Measurements from ENCODE around the gene AAGAB.
"Not testable (repeated sequence)": the region's sequence is repeated elsewhere in the genome, so short reads cannot be mapped to it uniquely, and the experiment has no call there.

AAGAB gene

GRCh38 chr15:67267440-67267839 is 13.0 kb upstream of the AAGAB start:
- Histone ChIP-seq H3K4me3 (replicated peaks; ENCODE audit: insufficient read depth, low read length) (no peak overlapping the region), H3K27ac (replicated peaks) (no peak overlapping the region)

GRCh38 chr15:67266870-67267269 is 12.4 kb upstream of the AAGAB start:
- no peak for DNase-seq (ENCODE audit: low read depth in 1 of 2, low spot score in 1 of 2)
- H3K27me3 ChIP-seq (ENCODE audit: insufficient read depth, poor library complexity, severe bottlenecking): no peaks in the 10 kb centered on the region
- no peak overlapping the region for H3K4me3 ChIP-seq (replicated peaks; ENCODE audit: insufficient read depth, low read length)
- TF ChIP-seq GABPA (IDR thresholded peaks at IDR 0.05; ENCODE audit: low read depth) (no peak), REST (IDR thresholded peaks at IDR 0.05; ENCODE audit: insufficient replicate concordance, low read depth) (no peak), POLR2AphosphoS5 (IDR thresholded peaks at IDR 0.05; ENCODE audit: low read depth) (no peak), SPI1 (IDR thresholded peaks at IDR 0.05; ENCODE audit: borderline replicate concordance, low read depth) (no peak), CTCF (IDR thresholded peaks at IDR 0.05; ENCODE audit: insufficient read depth, low read length) (no peak)
- no peak overlapping the region for H3K27ac ChIP-seq (replicated peaks)

More at GRCh38 chr15:67267440-67267839, 13.0 kb upstream of the AAGAB start:
- TF ChIP-seq GABPA (IDR thresholded peaks at IDR 0.05; ENCODE audit: low read depth): no peak
- no peak for TF ChIP-seq CTCF (IDR thresholded peaks at IDR 0.05; ENCODE audit: insufficient read depth, low read length)
- TF ChIP-seq POLR2AphosphoS5 (IDR thresholded peaks at IDR 0.05; ENCODE audit: low read depth): no peak
- TF ChIP-seq REST (IDR thresholded peaks at IDR 0.05; ENCODE audit: insufficient replicate concordance, low read depth): no peak
- no peak for TF ChIP-seq SPI1 (IDR thresholded peaks at IDR 0.05; ENCODE audit: borderline replicate concordance, low read depth)
- no peaks in the 10 kb centered on the region for H3K27me3 ChIP-seq (ENCODE audit: insufficient read depth, poor library complexity, severe bottlenecking)
- DNase-seq (ENCODE audit: low read depth in 1 of 2, low spot score in 1 of 2): no peak

GRCh38 chr15:67259806-67260205 is 5.3 kb upstream of the AAGAB start:
- Histone ChIP-seq H3K4me3 (replicated peaks; ENCODE audit: insufficient read depth, low read length) (no peak overlapping the region), H3K27me3 (ENCODE audit: insufficient read depth, poor library complexity, severe bottlenecking) (no peaks in the 10 kb centered on the region), H3K27ac (replicated peaks) (no peak overlapping the region)
- DNase-seq (ENCODE audit: low read depth in 1 of 2, low spot score in 1 of 2): no peak
- no peak for TF ChIP-seq POLR2AphosphoS5 (IDR thresholded peaks at IDR 0.05; ENCODE audit: low read depth)

- Histone ChIP-seq H3K4me3 (replicated peaks; ENCODE audit: insufficient read depth, low read length) (no peak overlapping the region), H3K27ac (replicated peaks) (no peak overlapping the region), H3K27me3 (ENCODE audit: insufficient read depth, poor library complexity, severe bottlenecking) (no peaks in the 10 kb centered on the region)
- no peak for DNase-seq (ENCODE audit: low read depth in 1 of 2, low spot score in 1 of 2)
- TF ChIP-seq CTCF (IDR thresholded peaks at IDR 0.05; ENCODE audit: insufficient read depth, low read length) (no peak), SPI1 (IDR thresholded peaks at IDR 0.05; ENCODE audit: borderline replicate concordance, low read depth) (no peak), REST (IDR thresholded peaks at IDR 0.05; ENCODE audit: insufficient replicate concordance, low read depth) (no peak), POLR2AphosphoS5 (IDR thresholded peaks at IDR 0.05; ENCODE audit: low read depth) (no peak), GABPA (IDR thresholded peaks at IDR 0.05; ENCODE audit: low read depth) (no peak)
These were observed 4.9 kb upstream of the AAGAB start for GRCh38 chr15:67259379-67259778.

- H3K4me3 ChIP-seq (replicated peaks; ENCODE audit: insufficient read depth, low read length); H3K27ac ChIP-seq (replicated peaks); H3K27me3 ChIP-seq (ENCODE audit: insufficient read depth, poor library complexity, severe bottlenecking); DNase-seq (ENCODE audit: low read depth in 1 of 2, low spot score in 1 of 2): not testable (repeated sequence)
These were observed 4.0 kb upstream of the AAGAB start for GRCh38 chr15:67258412-67258811.

Data from HL-60 (cell line).